Epithelial cell of proximal tubule (primary cell): ENCODE results near the gene OPCML. TPM values are rescaled to one million over a fixed set of nuclear protein-coding genes. Genes with fewer than 3 reads are reported as not detected.

Source experiments
- DNase-seq: peaks from one replicate; pipeline ENCODE4 v3.0.0-alpha.2; 2011; ENCODE audit warnings: low read depth
- H3K4me3 ChIP-seq: 2 replicates; pipeline ENCODE4 v1.5.1; 2011; ENCODE audit warnings: low read depth, mild to moderate bottlenecking, low read length
- CTCF ChIP-seq: conservative IDR thresholded peaks from 2 replicates; pipeline ENCODE4 v1.5.1; 2012; ENCODE audit warnings: low read depth, mild to moderate bottlenecking, low read length
- total RNA-seq: library from RNA; depleted of rRNA; stranded (reverse); fragments of >200 nt; gene quantifications from 2 replicates; pipeline ENCODE4 v1.2.3, GENCODE V29; 2015

The OPCML gene
- total RNA-seq, 1 donor from 2014 or later = not detected

- H3K4me3 ChIP-seq = no peak overlapping the region
- TF ChIP-seq CTCF = no peak
- DNase-seq = no peak
Measured at GRCh38 chr11:133519560-133519959, 12.7 kb downstream of the OPCML start.

- no peak overlapping the region for H3K4me3 ChIP-seq
- DNase-seq = no peak
- TF ChIP-seq CTCF = no peak
Measured at GRCh38 chr11:133518702-133519264, 13.5 kb downstream of the OPCML start.

- no peak overlapping the region for H3K4me3 ChIP-seq
- TF ChIP-seq CTCF = no peak
- no peak for DNase-seq
Measured at GRCh38 chr11:133516845-133517244, 15.5 kb downstream of the OPCML start.

- H3K4me3 ChIP-seq = no peak overlapping the region
- DNase-seq = no peak
- TF ChIP-seq CTCF = no peak
Measured at GRCh38 chr11:133515107-133515506, 17.2 kb downstream of the OPCML start.

- TF ChIP-seq CTCF = no peak
- H3K4me3 ChIP-seq = no peak overlapping the region
- DNase-seq = no peak
Measured at GRCh38 chr11:133509924-133510697, 22.2 kb downstream of the OPCML start.

GRCh38 chr11:133508468-133508867, 23.8 kb downstream of the OPCML start:
- DNase-seq = no peak
- H3K4me3 ChIP-seq = no peak overlapping the region
- no peak for TF ChIP-seq CTCF

- no peak for TF ChIP-seq CTCF
- no peak for DNase-seq
- no peak overlapping the region for H3K4me3 ChIP-seq
Measured at GRCh38 chr11:133507185-133507584, 25.1 kb downstream of the OPCML start.
